ENCODE data around the gene CENPX.

The CENPX gene

GRCh38 chr17:82008258-82008940, 14.3 kb downstream of the CENPX start:
- TF ChIP-seq, protein P1, sequence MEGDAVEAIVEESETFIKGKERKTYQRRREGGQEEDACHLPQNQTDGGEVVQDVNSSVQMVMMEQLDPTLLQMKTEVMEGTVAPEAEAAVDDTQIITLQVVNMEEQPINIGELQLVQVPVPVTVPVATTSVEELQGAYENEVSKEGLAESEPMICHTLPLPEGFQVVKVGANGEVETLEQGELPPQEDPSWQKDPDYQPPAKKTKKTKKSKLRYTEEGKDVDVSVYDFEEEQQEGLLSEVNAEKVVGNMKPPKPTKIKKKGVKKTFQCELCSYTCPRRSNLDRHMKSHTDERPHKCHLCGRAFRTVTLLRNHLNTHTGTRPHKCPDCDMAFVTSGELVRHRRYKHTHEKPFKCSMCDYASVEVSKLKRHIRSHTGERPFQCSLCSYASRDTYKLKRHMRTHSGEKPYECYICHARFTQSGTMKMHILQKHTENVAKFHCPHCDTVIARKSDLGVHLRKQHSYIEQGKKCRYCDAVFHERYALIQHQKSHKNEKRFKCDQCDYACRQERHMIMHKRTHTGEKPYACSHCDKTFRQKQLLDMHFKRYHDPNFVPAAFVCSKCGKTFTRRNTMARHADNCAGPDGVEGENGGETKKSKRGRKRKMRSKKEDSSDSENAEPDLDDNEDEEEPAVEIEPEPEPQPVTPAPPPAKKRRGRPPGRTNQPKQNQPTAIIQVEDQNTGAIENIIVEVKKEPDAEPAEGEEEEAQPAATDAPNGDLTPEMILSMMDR (IDR thresholded peaks at IDR 0.05; ENCODE audit: borderline replicate concordance, control extremely low read depth, extremely low read depth, insufficient read depth, missing control alignments): no peak
- DNase-seq (ENCODE audit: low spot score): no peak
- in situ Hi-C loops (cut with MboI; ENCODE audit: low sequenced_read_pairs, unreplicated experiment): no loop called here

GRCh38 chr17:82007495-82008257, 15.0 kb downstream of the CENPX start:
- TF ChIP-seq, protein P1 (IDR thresholded peaks at IDR 0.05; ENCODE audit: borderline replicate concordance, control extremely low read depth, extremely low read depth, insufficient read depth, missing control alignments): no peak
- DNase-seq (ENCODE audit: low spot score): no peak
- in situ Hi-C loops (cut with MboI; ENCODE audit: low sequenced_read_pairs, unreplicated experiment): no loop called here

DNA sequence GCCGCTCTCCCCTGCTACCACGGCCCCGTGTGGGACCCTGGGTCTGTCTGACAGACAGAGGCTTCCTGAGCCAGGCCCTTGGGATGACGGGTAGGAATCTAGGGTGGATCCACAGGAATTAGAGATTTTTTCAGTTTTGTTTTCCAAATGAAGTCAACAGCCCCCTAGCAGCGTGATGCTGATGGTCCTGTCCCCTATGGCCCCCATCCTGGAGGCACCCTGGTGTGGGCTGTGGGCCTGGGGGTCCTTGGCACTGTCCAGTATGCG, 15.5 kb downstream of the CENPX start:
- in situ Hi-C loops (cut with MboI; ENCODE audit: low sequenced_read_pairs, unreplicated experiment): no loop called here
- DNase-seq (ENCODE audit: low spot score): no peak
- TF ChIP-seq, protein P1 (IDR thresholded peaks at IDR 0.05; ENCODE audit: borderline replicate concordance, control extremely low read depth, extremely low read depth, insufficient read depth, missing control alignments): no peak

- in situ Hi-C loops (cut with MboI; ENCODE audit: low sequenced_read_pairs, unreplicated experiment): no loop called here
- TF ChIP-seq, protein P1 (IDR thresholded peaks at IDR 0.05; ENCODE audit: borderline replicate concordance, control extremely low read depth, extremely low read depth, insufficient read depth, missing control alignments): no peak
- no peak for DNase-seq (ENCODE audit: low spot score)
These were observed 16.0 kb downstream of the CENPX start for GRCh38 chr17:82006468-82007227.

GRCh38 chr17:82005701-82006348, 16.9 kb downstream of the CENPX start:
- TF ChIP-seq, protein P1 (IDR thresholded peaks at IDR 0.05; ENCODE audit: borderline replicate concordance, control extremely low read depth, extremely low read depth, insufficient read depth, missing control alignments): no peak
- DNase-seq (ENCODE audit: low spot score): no peak
- in situ Hi-C loops (cut with MboI; ENCODE audit: low sequenced_read_pairs, unreplicated experiment): no loop called here

All from GM13976 (cell line).